NCI-H2107 (cell line): ENCODE measurements around the gene RPP30.
"Not testable (repeated sequence)": the region's sequence is repeated elsewhere in the genome, so short reads cannot be mapped to it uniquely, and the experiment has no call there.

ENCODE experiments used
- DNase-seq: peaks from one replicate; lab custom pipeline; 2025; lab: John Stamatoyannopoulos, UW

The RPP30 gene

DNA sequence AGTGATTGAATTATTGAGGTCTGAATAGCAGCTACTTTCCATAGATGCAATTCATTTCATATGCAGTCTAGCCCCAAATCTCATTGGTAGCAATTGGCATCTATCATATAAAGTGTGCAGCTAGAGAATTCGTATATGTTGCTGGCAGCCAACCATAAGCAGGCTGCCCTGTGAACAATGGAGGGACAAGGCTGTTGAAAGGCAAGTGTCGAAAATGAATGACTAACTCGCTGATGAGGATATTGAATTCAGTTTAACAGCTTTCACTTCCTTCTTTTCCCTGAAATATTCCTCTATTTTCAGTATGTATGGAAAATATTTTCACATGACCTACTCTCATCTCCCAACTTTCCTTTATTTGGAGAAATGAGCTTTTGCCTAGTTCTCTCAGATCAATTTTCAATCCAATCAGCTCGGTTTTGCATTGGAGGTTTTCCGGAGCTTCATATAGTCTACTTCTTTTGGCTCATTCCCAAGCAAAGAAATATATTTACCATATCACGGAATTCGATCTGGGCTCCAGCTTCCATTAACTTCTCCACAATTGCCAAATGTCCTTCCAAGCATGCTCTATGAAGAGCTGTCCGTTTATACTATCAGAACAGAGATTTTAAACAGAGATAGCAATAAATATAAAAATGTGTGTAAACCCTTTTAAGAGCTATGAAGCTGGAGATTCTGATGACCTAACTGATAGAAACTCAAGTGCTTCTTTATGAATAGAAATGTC lies 45.6 kb downstream of the RPP30 start:
- no peak for DNase-seq

DNA sequence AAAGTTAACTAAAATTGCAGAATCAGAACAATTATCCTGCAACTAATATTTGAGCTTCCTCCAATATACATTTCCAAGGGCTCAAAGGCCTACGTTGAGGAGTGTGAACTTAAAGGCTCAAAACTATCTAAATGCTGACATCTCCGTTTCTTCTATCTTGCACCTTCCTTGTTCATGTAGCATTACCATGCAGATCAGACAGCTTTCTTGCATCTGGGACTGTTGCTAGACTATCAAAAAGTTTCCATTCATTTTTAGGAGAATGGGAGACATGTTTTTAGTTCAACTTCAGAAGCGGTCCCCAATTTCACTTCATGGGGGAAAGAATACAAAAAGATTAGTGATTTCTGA lies 46.2 kb downstream of the RPP30 start:
- DNase-seq = no peak

DNA sequence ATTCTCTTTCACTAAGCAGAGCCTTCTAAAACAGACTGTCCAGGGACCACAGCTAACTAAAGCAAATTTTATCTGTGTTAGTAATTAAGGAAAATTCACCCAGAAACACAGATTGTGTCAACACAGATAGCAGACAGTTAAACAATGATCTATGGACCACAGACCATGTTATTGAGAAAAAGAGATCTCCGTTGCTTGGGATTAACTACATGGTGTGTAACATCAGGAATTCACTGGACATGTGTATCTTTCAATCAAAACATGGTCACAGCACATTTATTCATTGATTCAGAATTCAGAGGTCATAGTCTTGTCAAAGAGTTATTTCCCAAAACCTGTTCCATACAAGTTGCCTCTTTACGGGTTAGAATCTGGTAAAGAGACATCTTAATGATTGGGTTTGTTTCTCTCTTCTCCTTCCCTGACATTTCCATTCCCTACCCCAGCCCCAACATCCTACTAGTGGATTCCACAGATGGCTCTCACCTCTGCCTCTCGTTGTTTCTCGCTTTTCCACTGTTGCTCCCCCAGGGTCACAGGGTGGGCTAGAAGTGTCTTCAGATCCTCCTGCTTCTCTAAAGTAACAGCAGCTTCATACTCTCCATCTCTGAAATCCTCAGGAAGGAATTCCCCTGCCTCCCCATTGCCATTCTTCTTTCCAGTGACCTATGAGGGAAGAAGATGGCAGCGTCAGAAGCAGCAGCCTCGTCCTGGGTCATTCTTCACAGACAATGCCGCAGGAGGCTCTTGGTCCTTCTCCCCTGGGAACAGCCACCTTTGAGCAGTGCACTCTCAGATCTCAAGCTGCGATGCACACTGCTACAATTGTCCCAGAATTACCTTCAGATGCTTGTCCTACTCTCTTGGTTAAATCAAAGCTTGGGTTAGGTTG lies 48.2 kb downstream of the RPP30 start:
- no peak for DNase-seq

DNA sequence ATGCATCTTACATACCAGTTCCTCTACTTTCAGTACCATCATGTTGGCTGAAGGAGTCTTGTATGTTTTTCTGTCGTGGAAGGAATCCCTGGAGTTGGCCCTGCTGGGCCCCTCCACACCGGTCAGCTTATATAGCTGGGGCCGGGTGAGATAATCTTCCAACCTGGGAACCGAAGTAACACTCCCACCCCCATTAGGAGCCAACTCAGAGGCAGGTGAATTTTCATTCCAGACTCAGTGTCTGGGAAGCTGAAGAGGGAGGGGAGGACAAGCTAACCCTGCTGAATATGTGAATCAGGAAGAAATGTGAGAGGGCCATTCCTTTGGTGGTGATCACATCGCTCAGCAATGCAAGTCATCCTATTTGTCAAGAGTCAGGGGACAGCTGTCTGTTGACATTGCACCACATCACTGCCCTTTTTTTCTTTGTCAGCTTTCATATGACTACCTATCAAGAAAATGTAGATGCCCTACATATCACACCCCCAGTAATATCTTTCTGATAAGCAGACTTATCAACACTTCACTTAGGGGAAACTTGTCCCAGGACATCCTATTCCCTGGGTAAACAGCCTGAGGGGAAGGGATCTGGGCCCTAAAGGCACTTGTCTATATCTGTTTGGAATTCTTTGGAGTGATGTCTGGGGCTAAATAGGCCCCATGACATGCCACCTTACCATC lies 49.4 kb downstream of the RPP30 start, which contains the start of gene ANKRD1:
TSS of gene ANKRD1 (minus strand) at position 102 of the 681 bp plus-strand sequence. CDS start at position 42, 60 bp downstream.
- DNase-seq = no peak

DNA sequence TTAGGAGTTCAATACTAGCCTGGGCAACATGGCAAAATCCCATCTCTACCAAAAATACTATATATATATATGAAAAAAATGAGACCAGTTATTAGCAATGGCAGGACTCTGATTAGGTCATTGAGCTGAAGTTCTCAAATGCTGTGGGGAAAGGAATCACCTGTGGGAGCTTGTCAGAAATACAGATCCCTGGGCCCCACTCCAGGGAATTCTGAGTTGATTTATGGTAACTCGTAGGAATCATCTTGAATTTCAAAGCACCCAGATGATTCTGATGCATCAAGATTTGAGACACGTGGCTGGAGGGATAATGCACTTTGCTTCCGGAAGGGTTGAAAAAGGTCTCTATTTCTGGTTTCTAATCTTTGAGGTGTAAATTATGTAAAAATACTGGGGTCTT lies 50.1 kb downstream of the RPP30 start:
- no peak for DNase-seq

DNA sequence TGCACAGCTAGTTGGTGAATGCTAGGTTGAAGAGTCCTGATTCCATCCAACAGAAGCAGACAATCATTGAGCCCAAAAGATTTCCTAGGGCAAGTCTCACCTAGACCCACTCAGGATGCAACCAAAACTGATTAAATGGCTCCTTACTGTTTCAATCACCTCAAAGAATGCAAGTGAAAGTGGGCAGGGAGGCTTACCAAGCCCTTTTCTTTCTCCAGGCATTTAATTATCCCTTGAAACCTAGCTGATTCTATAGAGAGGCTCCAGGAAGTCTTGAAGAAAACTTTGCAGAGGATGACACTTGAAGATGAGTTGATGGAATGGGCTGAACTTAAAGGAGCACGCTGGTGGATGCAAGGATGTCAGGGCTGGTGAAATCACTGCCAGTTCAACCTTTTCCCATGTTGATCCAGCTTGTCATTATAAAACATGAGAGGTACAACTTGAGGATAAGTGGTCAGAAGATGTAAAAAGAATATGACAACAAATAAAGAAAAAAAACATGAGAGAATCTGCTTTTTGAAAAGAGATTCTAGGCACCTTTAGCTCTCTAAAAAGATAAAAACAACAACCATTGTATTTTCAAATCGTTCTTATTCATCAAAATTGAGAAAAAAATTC lies 51.4 kb downstream of the RPP30 start:
- no peak for DNase-seq

DNA sequence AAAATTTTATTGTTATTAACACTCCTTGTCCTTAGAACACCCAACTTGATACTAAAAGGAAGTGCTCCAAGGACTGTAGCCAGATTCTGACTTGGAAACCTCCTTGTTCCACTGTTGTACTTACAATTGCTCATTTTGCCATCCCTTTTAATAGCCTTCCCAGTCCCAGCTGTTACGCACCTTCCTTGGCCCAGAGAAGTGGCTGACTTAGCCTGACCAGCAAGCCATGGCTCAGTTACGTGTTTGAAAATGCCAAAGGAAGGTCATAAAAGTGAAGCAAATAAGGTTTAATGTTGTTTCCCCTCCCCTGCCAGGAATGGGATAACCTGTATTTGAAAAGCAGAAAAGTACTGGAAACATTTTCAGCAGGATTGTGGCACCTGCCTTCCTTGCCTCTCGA lies 52.8 kb downstream of the RPP30 start:
- DNase-seq = no peak

DNA sequence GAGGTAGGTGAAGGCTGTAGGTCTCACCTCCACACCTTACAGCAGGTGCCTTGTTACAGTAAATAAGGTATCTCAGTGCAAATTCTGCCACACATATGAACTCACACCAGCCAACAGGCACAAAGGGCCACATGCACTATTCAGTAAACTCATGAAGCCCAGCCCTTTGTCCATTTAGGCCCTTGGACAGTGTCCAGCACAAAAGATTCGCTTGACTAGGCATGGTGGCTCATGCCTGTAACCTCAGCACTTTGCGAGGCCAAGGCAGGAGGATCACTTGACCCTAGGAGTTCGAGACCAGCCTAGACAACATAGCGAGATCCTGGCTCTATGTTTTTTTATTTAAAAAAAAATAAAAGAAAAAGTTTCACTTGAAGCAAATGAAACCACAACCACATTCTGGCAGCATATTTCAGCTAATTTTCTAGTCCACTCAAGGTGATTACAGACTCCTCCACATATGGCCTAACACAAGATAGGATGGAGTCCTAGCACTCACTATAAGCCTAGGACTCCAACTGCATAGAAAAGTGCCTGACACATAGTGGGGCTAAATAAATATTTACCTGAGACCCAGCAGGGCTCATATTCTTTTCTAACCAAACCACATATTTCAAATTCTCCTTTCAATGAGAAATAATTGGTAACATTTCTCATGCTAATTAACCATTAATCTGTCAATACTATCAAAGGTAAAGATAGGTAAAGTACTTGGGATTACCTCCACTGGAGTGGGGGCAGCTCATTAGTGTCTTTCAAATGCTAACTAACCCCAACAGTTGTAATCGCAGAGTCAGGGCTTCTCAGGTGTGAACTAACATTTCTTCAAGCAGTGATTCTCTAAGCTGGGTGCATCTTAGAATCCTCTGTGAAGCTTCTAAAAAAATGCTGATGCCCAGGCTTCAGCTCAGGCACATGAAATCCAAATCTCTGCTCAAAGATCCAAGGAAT lies 53.6 kb downstream of the RPP30 start:
- no peak for DNase-seq

DNA sequence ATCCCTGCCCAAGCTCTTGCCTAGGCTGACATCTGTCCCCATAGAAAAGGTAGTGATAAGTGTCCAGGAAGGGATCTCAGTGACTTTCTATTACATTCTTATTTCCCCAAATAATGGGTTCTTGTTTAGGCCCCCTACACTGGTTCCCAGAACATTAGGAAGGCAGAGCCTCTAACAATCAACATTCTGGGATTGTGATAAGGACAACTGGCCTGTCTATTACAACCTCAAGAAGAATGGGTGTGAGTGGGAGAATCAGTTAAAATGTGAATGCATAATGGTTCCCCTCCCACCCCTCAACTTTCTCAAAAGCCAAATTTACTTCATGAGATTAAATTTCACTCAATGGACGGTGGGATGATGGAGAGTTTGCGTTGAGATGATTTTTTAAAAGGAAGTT lies 55.5 kb downstream of the RPP30 start:
- DNase-seq = no peak

DNA sequence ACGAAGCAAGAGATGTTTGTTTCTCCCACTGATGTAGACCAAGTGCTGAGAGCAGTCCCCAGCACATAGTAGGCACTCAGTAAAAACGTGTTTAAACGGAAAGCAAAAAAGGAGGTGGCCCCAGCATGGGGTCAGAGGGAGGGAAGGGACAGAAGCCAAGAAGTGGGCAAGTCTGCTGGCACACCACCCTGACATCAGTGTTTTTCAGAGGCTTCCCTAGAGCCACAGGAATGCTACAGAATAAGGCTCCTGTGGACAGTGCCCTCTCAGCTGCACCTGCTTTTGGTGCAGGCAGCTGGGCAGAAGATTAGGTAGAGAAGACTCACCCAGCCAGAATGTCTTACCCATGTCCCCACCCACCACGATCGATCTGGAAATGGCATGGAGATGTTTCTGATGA lies 57.4 kb downstream of the RPP30 start:
- no peak for DNase-seq

DNA sequence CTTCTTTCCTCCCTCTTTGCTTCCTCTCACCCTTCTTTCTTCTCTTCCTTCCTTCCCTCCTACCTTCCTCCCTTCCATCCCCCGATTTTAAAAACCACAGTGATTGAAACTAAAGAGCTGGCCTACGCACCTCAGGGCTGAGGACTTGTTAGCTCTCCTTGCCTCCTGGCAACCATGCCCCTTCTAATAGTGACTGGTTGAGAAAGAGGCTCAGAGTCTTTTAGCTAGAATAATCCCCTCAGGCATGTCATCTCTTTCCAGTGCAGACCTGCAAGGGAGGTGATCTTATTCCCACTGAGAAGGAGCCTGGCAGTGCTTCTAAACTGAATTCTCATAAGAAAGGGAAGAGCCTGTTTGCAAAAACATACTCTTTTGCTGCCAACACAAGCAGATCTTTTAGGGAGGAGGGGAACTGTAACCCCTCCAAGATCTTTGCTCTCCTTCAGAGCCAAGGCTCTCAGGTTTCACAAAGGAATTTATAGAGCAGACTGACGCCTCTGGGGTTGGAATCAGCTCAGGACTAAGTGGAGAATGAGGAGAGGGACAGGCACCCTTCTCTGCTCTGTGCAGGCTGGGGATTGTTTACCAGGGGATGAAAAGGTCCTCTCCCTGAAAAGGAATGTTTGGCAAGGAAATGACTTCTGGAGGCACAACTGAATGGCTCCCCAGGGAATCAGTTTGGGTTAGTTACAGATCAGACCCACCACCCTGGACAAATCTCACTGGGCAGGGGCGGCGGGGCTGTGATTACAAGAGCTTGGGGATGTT lies 58.5 kb downstream of the RPP30 start:
- DNase-seq = no peak

DNA sequence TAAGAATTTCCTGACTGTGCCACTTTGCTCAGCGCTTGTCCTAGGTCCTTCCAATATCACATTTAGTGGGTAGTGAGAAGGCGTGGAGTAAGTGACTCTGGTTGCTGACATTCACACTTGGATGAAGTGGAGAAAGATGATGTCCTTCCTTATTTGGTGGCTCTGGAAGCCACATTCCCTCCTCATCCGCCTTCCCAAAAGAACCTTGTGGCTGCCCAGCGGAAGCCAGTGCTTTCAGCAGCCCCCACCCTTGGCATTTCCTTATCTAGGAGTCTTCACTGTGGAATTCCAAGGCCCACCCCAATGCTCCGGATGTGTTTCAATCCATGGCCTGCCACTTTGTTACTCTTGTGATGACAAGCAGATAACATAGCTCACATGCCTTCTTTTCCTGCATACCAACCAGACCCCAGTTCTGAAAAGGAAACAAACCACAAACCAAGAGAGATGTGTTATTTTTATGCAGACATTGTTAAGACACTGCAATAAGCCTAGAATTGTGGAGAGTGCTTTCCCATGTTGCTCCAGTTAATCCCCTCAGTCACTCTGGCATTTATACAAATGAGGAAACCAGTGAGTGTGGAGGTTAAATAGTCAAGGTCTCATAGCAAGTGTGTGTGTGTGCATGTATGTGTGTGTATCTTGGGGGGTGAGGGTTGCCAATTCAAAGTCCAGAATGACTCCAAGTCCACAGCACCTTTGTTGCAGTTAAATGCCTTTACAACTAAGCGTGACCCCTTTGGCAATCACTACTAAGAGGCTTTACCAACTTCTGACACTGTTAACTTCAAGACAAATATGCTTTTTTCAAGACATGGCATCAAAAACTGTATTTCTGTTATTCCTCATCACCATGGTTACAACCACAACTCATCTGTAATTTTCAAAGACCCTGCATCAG lies 59.4 kb downstream of the RPP30 start:
- DNase-seq = no peak

DNA sequence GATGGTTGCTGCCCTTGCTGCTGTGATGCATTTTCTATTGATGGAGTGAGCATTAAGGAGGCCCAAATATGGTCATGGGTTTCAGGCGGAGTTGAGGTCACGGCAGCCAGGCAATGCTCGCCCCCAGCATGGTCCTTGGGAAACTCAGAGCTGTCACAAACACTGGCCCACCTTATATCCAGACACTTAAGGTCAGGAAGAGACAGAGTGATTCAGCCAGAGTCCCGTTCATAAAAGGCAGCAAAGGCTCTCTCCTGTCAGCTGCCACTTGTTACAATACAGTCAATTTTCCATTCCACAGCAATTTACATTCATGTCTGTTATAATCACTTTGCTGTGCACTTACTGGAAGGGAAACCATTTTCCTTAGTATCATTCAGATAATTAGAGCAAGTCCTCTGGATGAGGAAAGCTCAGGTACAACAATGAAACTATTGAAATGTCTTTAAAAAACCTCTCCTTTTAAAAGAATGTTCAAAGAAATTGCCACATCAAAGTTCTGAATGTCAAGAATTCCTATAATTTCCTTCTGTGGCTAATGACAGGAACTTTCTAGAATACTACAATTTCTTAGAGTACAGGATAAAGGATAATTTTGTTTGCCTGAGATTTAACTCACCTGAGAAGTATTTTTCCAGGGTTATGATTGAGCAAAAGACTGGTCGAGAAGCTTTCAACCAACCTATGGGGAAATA lies 64.0 kb downstream of the RPP30 start:
- no peak for DNase-seq

DNA sequence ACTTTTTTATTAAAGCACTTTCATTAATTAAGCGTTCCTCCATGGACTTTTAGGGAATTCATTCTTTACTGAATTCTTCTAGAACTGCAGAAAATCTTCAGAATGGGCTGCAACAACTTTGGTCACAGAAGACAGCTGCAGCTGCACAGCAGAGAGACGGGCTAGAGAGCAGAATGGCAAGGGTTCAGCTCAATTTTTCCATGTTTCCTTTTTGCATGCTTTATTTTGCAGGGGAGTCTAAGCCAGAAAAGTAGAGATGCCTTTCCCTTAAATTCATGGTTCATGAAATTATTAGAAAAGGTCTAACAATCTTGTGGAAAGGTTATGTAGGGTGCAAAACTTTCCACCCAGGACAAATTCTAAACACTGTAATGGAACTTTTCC lies 64.5 kb downstream of the RPP30 start:
- no peak for DNase-seq

DNA sequence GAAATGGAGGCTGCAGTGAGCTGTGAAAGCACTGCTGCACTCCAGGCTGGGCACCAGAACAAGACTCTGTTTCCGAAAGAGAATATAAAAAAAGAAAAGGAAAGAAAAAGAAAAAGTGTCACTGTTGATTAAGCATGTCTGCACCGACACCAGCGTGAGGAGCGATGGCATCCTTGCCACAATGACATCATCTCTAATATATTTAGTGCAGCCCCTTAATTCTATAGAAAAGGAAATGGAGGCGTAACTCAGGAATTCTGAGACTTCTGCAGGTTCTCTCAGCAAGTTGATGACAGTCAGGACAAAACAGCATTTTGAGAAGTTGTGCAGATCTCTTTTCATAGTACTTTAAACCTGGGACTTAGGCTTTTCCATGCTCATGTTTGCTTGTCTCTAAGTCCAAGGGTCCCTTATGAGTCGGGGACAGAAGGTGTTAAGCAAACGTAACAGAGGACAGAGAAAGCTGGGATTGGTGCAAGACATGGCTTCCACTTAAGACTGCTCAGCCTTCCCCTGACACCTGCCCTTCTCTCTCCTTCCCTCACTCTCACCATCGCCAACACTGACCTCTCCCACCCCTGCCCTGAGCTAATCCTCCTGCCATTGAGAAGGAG lies 66.0 kb downstream of the RPP30 start:
- DNase-seq = no peak

DNA sequence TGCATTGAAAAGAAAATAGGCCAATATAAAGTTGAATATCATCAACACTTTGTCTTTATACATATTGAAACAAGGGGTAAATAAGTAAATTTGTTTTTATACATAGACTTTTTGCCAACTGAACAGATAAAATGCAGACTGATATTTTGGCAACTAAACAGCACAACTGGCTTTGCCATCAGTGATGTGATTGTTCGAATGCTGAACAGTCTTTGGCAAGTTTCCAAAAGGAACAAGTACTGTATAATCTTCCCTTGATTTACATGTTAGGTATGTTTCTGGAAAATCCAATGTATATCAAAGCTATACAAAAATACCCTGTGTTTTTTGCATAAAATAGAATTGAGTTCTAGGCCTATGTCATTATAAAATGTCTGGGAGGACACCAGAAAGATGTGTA lies 67.3 kb downstream of the RPP30 start:
- no peak for DNase-seq

DNA sequence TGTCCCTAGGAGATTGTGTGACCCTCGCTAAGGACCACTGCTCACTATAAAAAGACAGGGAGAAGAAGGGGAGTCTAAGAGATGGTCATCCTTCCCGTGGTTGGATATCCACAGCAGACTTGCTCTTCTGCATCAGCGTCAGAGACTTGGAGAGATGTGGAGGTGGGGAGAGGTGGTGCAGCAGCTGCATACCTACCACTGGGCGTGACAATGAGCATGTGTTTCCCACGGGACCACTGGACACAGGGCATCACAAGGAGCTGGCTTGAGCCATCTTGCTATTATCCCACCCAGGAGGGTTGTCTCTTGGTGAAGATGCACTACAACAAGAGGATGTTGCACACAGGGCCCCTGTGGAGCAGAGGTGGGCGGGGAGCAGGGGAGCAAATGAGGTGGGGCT lies 67.9 kb downstream of the RPP30 start:
- no peak for DNase-seq

DNA sequence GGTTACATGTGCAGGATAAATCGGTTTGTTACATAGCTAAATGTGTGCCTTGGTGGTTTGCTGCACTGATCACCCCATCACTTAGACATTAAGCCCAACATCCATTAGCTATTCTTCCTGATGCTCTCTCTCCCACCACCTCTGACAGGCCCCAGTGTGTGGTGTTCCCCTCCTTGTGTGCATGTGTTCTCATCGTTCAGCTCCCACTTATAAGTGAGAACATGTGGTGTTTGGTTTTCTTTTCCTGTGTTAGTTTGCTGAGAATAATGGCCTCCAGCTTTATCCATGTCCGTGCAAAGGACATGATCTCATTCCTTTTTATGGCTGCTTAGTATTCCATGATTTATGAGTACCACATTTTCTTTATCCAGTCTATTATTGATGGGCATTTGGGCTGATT lies 71.2 kb downstream of the RPP30 start:
- not testable (repeated sequence) for DNase-seq
